ENCODE results near the gene CNOT4.

The CNOT4 gene

GRCh38 chr7:135389971-135390370 lies 119.9 kb downstream of the CNOT4 start:
- no peak for DNase-seq

DNA sequence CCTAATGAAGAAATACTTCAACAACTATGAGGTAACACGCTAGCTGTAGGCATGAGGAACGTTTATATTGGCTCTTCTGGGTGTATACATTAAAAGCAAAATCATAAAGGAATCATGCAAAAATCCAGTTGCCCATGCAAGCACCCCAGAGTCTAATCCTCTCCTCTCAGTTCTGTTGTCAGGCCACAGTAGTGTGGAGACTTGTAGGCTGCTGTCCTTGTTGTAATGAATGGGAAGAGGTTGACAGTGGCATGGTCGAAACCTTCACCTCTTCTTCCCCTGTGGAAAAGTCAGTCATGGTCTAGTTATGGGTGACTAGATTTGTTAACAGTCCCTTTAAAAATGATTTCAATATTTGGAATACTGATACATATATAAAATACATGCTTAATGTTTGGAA lies 121.3 kb downstream of the CNOT4 start:
- DNase-seq: no peak

GRCh38 chr7:135386776-135387175 lies 123.1 kb downstream of the CNOT4 start:
- no peak for DNase-seq

DNA sequence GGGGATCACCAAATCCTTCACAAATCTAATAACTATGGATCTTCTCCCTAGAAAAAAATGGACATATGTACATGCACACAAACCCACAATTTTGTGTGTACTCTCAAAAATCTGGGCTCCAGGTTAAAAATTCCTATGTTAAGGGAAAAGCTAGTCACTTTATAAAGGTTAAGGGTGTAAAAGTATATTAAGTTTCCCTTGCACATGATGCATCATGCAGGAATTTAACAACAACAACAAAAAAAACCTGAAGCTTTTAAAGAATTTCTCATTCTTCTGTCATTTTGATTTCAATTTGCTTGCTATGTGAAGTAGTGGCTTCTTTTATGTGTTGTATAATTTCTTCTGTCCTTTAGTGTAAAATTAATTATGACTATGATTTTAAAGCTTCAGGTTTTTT lies 123.7 kb downstream of the CNOT4 start:
- DNase-seq: no peak

DNA sequence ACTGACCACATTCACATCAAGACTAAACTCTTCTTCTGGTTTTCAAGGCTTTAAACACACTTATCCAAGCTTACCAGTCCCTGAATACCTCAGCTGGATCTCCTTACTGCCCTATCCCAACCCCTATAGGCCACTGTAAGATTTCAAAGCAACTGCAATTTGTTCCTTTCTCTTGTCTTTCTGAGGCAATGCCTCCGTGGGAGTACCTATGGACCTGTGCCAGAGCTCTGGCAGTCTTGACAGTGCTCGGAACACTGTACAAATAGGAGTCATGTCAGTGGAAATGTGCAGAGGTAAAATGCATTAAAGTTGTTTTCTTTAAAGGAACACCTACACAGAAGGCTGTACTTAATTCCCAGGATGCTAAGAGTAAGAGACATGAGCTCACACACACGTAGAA lies 124.7 kb downstream of the CNOT4 start:
- DNase-seq: no peak

- DNase-seq: no peak
Observed at GRCh38 chr7:135383525-135384175, 126.3 kb downstream of the CNOT4 start.

- DNase-seq: no peak
Observed at GRCh38 chr7:135382173-135382572, 127.7 kb downstream of the CNOT4 start.

- no peak for DNase-seq
Observed at GRCh38 chr7:135381369-135381768, 128.5 kb downstream of the CNOT4 start.

GRCh38 chr7:135380351-135380750 lies 129.6 kb downstream of the CNOT4 start:
- no peak for DNase-seq

GRCh38 chr7:135377171-135377570 lies 132.7 kb downstream of the CNOT4 start:
- DNase-seq: no peak

GRCh38 chr7:135375908-135376699 lies 133.8 kb downstream of the CNOT4 start:
- no peak for DNase-seq

- DNase-seq: no peak
Observed at GRCh38 chr7:135374736-135375135, 135.2 kb downstream of the CNOT4 start.

- no peak for DNase-seq
Observed at GRCh38 chr7:135372222-135372621, 137.7 kb downstream of the CNOT4 start.

GRCh38 chr7:135370656-135371055 lies 139.2 kb downstream of the CNOT4 start:
- no peak for DNase-seq

DNA sequence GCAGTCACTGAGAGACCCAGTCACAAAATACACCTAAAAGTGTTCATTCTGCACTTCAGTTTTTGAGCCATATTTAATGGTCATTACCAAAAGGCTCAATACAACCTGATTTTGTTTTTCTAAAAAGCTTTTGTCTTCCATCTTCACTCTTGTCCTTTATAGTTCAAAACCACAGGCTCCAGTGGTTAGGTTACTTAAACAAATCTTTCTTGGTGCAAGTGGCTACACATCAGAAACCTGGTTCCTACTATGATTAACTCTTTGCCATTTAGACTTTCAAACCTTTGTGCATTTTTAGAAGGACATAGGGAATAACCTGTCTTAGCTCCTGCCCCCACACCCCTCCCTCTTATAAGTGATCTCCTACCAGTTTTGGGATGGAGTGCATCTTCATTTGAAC lies 140.5 kb downstream of the CNOT4 start:
- DNase-seq: no peak

DNA sequence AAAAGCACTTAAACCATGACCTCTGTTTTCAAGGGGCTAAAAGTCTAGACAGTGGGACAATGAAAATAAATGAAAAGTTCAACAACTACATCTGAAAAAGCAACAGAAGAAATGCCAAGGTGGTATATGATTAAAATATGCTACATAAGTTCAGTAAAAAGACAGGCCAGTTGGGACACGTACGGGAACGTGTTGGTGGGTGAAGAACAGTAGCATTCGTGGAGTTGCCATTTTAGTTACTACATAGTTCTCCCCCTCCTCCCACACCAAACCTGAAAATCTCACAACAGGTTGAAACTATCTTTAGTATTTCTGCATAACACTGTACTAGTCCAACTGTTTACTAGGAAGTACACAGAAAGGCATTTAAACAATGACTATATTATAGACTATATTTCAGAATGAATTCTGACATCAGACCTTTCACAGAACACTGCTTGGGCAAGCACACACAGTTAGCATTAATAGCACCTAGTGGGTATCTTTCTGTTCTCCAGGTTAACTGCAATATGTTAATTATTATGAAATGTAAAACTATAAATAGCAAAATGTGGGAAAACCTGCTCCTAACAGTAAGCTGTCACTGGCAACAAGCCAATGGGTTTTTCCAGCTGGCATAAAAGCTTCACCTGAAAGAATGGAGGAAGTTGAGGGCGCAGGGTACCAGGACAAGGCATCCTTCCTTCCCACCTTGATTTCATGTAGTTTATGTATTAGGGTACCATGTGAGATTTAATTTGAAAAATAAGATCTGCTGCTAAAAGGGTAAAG lies 141.3 kb downstream of the CNOT4 start:
- DNase-seq: no peak

GRCh38 chr7:135366843-135367508 lies 142.9 kb downstream of the CNOT4 start:
- DNase-seq: no peak

DNA sequence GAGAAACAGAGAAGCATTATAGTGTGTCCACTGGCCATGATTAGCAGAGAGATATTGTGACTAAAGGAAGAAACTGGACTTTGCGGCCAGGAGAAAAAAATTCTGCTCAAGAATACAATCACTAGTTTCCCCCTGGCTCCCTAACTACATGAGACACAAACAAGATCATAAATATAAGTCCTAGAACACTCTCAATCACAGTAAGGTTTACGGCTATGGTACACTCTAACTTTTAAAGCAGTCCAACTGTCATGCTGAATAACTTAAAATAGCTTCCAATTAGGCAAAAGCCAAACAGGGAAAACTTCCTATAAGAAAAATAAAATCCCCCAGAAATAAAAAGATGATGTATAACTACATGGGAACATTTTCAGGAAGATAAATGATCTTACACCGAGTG lies 144.2 kb downstream of the CNOT4 start:
- DNase-seq: no peak

DNA sequence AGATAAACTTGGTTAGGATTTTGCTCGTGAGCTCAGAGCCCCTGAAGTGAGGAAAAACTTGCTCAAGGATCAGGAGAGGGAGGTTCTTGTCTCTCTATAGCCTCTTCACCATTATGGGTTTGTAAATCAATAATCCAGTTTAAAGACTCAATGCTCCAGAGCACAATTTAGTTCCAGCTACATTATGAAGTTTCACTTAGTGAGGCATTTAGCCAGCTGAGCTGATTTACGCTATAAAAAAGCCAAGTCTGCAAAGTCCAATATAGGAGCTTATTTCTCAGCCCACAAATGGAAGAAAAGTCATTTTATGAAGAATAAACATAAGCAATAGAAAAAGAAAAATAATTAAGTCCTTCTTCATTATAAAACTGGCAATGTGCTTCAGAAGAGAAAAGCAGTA lies 145.7 kb downstream of the CNOT4 start:
- DNase-seq: no peak

DNA sequence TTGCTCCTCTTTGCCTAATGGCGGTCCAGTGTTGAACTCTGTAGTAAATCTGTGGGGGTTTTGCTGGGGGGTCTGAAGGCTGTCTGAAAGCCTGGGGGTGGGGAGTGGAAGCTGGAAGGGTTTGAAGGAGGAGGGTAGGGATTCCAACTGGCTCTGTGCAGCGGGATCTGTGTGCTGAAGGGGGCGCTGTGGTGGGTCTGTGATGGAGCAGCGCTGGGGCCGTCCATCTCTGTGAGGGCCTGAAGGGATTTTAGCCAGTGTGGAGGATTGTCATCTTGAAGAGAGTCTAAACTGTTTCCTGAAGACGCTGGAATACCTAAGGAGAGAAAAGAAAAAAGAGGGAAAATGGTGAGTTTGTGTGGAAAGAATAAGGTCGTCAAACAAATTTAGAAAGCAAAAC lies 147.0 kb downstream of the CNOT4 start:
- no peak for DNase-seq

DNA sequence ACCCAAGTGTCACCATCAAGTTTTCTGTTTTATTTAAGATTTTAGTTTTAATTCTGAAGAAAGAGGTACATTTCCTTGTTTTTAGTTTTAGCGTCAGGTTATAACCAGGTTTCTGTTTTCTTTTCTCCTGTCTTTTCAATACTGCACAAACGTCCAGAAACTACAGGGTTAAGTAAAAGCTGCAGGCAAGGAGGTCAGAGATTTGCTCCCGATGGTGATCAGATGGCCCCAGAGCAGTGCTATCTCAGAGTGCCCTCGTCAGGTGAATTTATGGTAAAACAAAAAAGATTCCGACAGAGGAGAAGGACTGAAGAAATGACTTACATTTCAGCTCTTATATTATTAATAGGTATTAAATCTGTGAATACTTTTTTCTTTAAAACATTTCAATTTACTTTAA lies 148.1 kb downstream of the CNOT4 start:
- DNase-seq: no peak

DNA sequence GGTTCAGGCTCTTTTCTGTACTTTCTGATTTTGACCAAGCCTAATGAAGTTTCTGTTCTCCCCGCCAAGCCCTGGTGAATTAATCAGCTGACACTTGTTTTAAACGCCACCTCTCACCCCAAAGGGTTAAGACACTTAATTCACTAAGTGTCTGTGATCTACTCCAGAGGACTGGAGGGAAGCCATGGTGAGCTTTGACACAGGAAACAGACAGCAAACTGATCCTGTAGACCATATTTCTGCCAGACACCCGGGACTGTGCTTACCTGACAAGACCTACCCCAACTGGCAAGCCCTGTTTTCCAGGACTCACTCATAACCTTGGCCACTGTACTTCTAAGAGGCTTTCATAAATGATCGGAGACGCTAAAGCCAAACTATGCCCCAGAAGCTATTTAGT lies 150.3 kb downstream of the CNOT4 start:
- DNase-seq: no peak

GRCh38 chr7:135355377-135356048 lies 154.4 kb downstream of the CNOT4 start:
- DNase-seq: no peak

All from CD4-positive, alpha-beta T cell treated with Interferon alpha-2 for 1 hour (primary cell).